ENCODE results near the gene SH3D19.

GRCh38 chr4:151098979-151099228, 226.5 kb downstream of the SH3D19 start:
- TF ChIP-seq CTCF (IDR thresholded peaks at IDR 0.05) (no peak), POLR2A (IDR thresholded peaks at IDR 0.05) (no peak), EP300 (IDR thresholded peaks at IDR 0.05) (no peak)

All from tibial nerve (tissue), 4 donors.